Neural progenitor cell (in vitro differentiated cells): Measurements from ENCODE around the gene RIC1. TPM values are rescaled to one million over a fixed set of nuclear protein-coding genes. Genes with fewer than 3 reads are reported as not detected.
"Not testable (repeated sequence)": the region's sequence is repeated elsewhere in the genome, so short reads cannot be mapped to it uniquely, and the experiment has no call there.

ENCODE experiments used
- DNase-seq: peaks from one replicate; pipeline ENCODE4 v3.0.0-alpha.2; 2016; ENCODE audit warnings: low spot score
- H2AFZ ChIP-seq: fragments of 200-600 bp; sonication (generic); replicated peaks from 2 replicates; pipeline ENCODE4 v1.6.1; 2016; ENCODE audit warnings: antibody characterized with exemption
- H3F3A ChIP-seq: fragments of 200-600 bp; sonication (generic); 2 replicates; pipeline ENCODE4 v1.6.1; 2016; ENCODE audit warnings: antibody characterized with exemption, low read depth
- H3K27ac ChIP-seq: fragments of 200-600 bp; sonication (generic); 2 replicates; pipeline ENCODE4 v1.5.1; 2016; ENCODE audit warnings: mild to moderate bottlenecking
- H3K27me3 ChIP-seq: fragments of 200-600 bp; sonication (generic); 2 replicates; pipeline ENCODE4 v1.6.1; 2016; ENCODE audit warnings: mild to moderate bottlenecking, moderate library complexity
- H3K36me3 ChIP-seq: fragments of 200-600 bp; sonication (generic); 2 replicates; pipeline ENCODE4 v1.5.1; 2016
- H3K4me1 ChIP-seq: fragments of 200-600 bp; sonication (generic); 2 replicates; pipeline ENCODE4 v1.6.1; 2016; ENCODE audit warnings: mixed run types
- H3K4me2 ChIP-seq: fragments of 200-600 bp; sonication (generic); 2 replicates; pipeline ENCODE4 v1.6.1; 2016
- H3K4me3 ChIP-seq: fragments of 200-600 bp; sonication (generic); 2 replicates; pipeline ENCODE4 v1.5.1; 2016
- H3K79me2 ChIP-seq: fragments of 200-600 bp; sonication (generic); 2 replicates; pipeline ENCODE4 v1.6.1; 2016; ENCODE audit warnings: low read depth
- H3K9ac ChIP-seq: fragments of 200-600 bp; sonication (generic); 2 replicates; pipeline ENCODE4 v1.6.1; 2016
- H3K9me3 ChIP-seq: fragments of 200-600 bp; sonication (generic); 2 replicates; pipeline ENCODE4 v1.5.1; 2016; ENCODE audit warnings: low read depth
- H4K20me1 ChIP-seq: fragments of 200-600 bp; sonication (generic); 2 replicates; pipeline ENCODE4 v1.6.1; 2016; ENCODE audit warnings: low read depth
- H3K27ac Mint-ChIP-seq: 3 replicates; pipeline ENCODE4 v1.8.0; 2021; ENCODE audit warnings: mixed read lengths
- H3K27me3 Mint-ChIP-seq: 2 replicates; pipeline ENCODE4 v1.8.0; 2022; ENCODE audit warnings: low read depth, mild to moderate bottlenecking, inconsistent platforms, moderate library complexity, mixed read lengths; ENCODE audit not compliant: insufficient read depth
- H3K36me3 Mint-ChIP-seq: 3 replicates; pipeline ENCODE4 v1.8.0; 2021; ENCODE audit warnings: mixed read lengths
- H3K4me1 Mint-ChIP-seq: 3 replicates; pipeline ENCODE4 v1.8.0; 2021; ENCODE audit warnings: mixed read lengths
- H3K4me3 Mint-ChIP-seq: 3 replicates; pipeline ENCODE4 v1.8.0; 2021; ENCODE audit warnings: mild to moderate bottlenecking, moderate library complexity, mixed read lengths
- H3K9me3 Mint-ChIP-seq: 3 replicates; pipeline ENCODE4 v1.8.0; 2020; ENCODE audit warnings: mixed read lengths
- CTCF ChIP-seq: fragments of 200-600 bp; sonication (generic); IDR thresholded peaks from 2 replicates; pipeline ENCODE4 v1.5.1; 2017; ENCODE audit warnings: antibody characterized with exemption, mild to moderate bottlenecking
- EZH2 ChIP-seq: fragments of 200-600 bp; sonication (generic); IDR thresholded peaks from 2 replicates; pipeline ENCODE4 v1.6.1; 2017; ENCODE audit warnings: antibody characterized with exemption, mild to moderate bottlenecking, moderate library complexity
- EZH2phosphoT487 ChIP-seq: fragments of 200-600 bp; sonication (generic); IDR thresholded peaks from 2 replicates; pipeline ENCODE4 v1.6.1; 2017; ENCODE audit warnings: antibody characterized with exemption
- total RNA-seq: library from RNA; depleted of rRNA; stranded (reverse); fragments of >200 nt; gene quantifications from 2 replicates; pipeline ENCODE4 v1.2.3, GENCODE V29; 2015; ENCODE audit warnings: low replicate concordance

The RIC1 gene
- total RNA-seq, 1 donor from 2014 or later: 31.9 TPM

GRCh38 chr9:5719100-5719926 is 90.4 kb downstream of the RIC1 start:
- no peak overlapping the region for H3K4me3 ChIP-seq
- H3K9me3 ChIP-seq: peaks cover 10% of the 10 kb centered on the region
- Mint-ChIP-seq H3K4me1 (no peaks in the 10 kb centered on the region), H3K27ac (no peak overlapping the region), H3K27me3 (no peaks in the 10 kb centered on the region), H3K36me3 (peaks cover 53% of the 10 kb centered on the region), H3K4me3 (no peak overlapping the region), H3K9me3 (peaks cover 21% of the 10 kb centered on the region)
- no peak overlapping the region for H3K27ac ChIP-seq
- H3K4me1 ChIP-seq: no peaks in the 10 kb centered on the region
- TF ChIP-seq CTCF: no peak
- TF ChIP-seq EZH2: no peak
- no peak for TF ChIP-seq EZH2phosphoT487
- no peaks in the 10 kb centered on the region for H3K79me2 ChIP-seq
- H3K27me3 ChIP-seq: no peaks in the 10 kb centered on the region
- H3K9ac ChIP-seq: no peak overlapping the region
- no peak overlapping the region for H3K4me2 ChIP-seq
- no peak for DNase-seq
- H4K20me1 ChIP-seq: no peaks in the 10 kb centered on the region
- no peak overlapping the region for H2AFZ ChIP-seq
- peaks cover 11% of the 10 kb centered on the region for H3K36me3 ChIP-seq
- no peaks in the 10 kb centered on the region for H3F3A ChIP-seq

GRCh38 chr9:5720151-5720550 is 91.2 kb downstream of the RIC1 start:
- H3K4me1 ChIP-seq: no peaks in the 10 kb centered on the region
- H3K9me3 ChIP-seq: peaks cover 10% of the 10 kb centered on the region
- no peak overlapping the region for H3K27ac ChIP-seq
- no peaks in the 10 kb centered on the region for H4K20me1 ChIP-seq
- no peaks in the 10 kb centered on the region for H3F3A ChIP-seq
- Mint-ChIP-seq H3K4me3 (no peak overlapping the region), H3K9me3 (peaks cover 27% of the 10 kb centered on the region), H3K27me3 (no peaks in the 10 kb centered on the region), H3K36me3 (peaks cover 55% of the 10 kb centered on the region), H3K4me1 (no peaks in the 10 kb centered on the region), H3K27ac (no peak overlapping the region)
- TF ChIP-seq EZH2phosphoT487 (no peak), CTCF (no peak), EZH2 (no peak)
- no peak overlapping the region for H2AFZ ChIP-seq
- DNase-seq: no peak
- H3K9ac ChIP-seq: no peak overlapping the region
- H3K27me3 ChIP-seq: no peaks in the 10 kb centered on the region
- H3K4me3 ChIP-seq: no peak overlapping the region
- peaks cover 11% of the 10 kb centered on the region for H3K36me3 ChIP-seq
- H3K4me2 ChIP-seq: no peak overlapping the region
- no peaks in the 10 kb centered on the region for H3K79me2 ChIP-seq

- Mint-ChIP-seq H3K9me3 (peaks cover 30% of the 10 kb centered on the region), H3K4me1 (no peaks in the 10 kb centered on the region), H3K4me3 (no peak overlapping the region), H3K27me3 (no peaks in the 10 kb centered on the region), H3K27ac (no peak overlapping the region), H3K36me3 (peaks cover 63% of the 10 kb centered on the region)
- Histone ChIP-seq H3K9ac (no peak overlapping the region), H3K36me3 (peaks cover 11% of the 10 kb centered on the region), H2AFZ (no peak overlapping the region), H3K79me2 (no peaks in the 10 kb centered on the region), H3K27ac (no peak overlapping the region), H3K4me2 (no peak overlapping the region), H4K20me1 (no peaks in the 10 kb centered on the region), H3K4me1 (no peaks in the 10 kb centered on the region), H3K4me3 (no peak overlapping the region), H3F3A (no peaks in the 10 kb centered on the region), H3K9me3 (peaks cover 10% of the 10 kb centered on the region), H3K27me3 (no peaks in the 10 kb centered on the region)
- DNase-seq: no peak
- no peak for TF ChIP-seq EZH2
- no peak for TF ChIP-seq CTCF
- TF ChIP-seq EZH2phosphoT487: no peak
Observed at GRCh38 chr9:5721279-5722087, 92.6 kb downstream of the RIC1 start.

- peaks cover 66% of the 10 kb centered on the region for H3K36me3 Mint-ChIP-seq
- not testable (repeated sequence) for H3K27ac Mint-ChIP-seq, H3K27me3 Mint-ChIP-seq, H3K4me1 ChIP-seq, H3K79me2 ChIP-seq, H3F3A ChIP-seq, H3K9me3 ChIP-seq, H3K27me3 ChIP-seq, H3K9ac ChIP-seq, H3K36me3 ChIP-seq, H3K4me3 ChIP-seq, H3K27ac ChIP-seq, H4K20me1 ChIP-seq, DNase-seq, H3K4me1 Mint-ChIP-seq, H3K4me2 ChIP-seq, H2AFZ ChIP-seq, H3K4me3 Mint-ChIP-seq
- H3K9me3 Mint-ChIP-seq: peaks cover 27% of the 10 kb centered on the region
Observed at GRCh38 chr9:5722679-5723078, 93.8 kb downstream of the RIC1 start.
